CD4-positive, alpha-beta T cell treated with Interleukin-12 subunit alpha and Interleukin-12 subunit beta, for 1 hour (primary cell): ENCODE results near the gene ZMIZ1.

Source experiments
- DNase-seq: peaks from one replicate; pipeline ENCODE4 v3.0.0-alpha.2; 2020

The ZMIZ1 gene

DNA sequence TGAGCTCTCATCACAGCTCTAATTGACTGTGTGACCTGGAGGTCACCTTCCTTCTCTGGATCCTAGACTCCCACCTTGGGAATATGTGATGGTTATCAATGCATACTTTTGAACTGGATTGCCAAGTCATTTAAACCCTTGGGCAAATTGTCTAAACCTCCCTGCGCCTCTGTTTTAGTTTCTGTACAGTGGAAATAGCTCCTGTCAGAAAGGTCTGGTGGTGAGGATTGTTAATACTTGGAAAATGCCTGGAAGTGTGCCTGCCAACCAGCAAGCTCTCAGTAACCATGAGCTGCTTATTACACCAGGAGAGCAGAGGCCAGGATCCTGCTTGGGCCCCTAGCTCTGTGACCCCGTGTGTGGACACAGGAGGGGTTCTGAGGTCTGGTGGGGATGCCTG lies 169.8 kb downstream of the ZMIZ1 start:
- DNase-seq, result no peak

DNA sequence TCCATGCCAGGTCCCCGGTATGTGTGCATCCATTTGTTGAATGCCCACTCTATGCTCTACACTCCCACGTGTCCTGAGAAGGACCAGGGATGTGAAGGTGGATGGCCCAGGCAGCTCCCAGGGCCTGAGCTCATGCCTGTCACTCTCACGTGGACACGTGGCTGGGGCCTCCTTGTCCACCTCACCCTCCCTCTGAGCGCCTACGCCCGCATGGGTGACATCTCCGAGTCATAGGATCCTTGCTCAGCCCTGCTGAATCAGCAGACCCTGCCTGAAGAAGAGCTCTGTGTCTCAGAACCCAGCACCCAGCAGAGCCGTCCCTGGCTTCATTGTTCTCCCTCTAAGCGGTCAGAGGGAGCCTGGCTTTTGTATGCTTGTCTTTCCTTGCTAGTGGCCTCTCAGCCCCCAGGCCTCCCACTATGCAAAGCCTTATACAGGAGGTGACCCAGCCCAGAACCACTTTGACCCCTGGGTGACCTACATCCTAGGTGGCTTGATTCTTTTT lies 170.6 kb downstream of the ZMIZ1 start:
- DNase-seq, result no peak

DNA sequence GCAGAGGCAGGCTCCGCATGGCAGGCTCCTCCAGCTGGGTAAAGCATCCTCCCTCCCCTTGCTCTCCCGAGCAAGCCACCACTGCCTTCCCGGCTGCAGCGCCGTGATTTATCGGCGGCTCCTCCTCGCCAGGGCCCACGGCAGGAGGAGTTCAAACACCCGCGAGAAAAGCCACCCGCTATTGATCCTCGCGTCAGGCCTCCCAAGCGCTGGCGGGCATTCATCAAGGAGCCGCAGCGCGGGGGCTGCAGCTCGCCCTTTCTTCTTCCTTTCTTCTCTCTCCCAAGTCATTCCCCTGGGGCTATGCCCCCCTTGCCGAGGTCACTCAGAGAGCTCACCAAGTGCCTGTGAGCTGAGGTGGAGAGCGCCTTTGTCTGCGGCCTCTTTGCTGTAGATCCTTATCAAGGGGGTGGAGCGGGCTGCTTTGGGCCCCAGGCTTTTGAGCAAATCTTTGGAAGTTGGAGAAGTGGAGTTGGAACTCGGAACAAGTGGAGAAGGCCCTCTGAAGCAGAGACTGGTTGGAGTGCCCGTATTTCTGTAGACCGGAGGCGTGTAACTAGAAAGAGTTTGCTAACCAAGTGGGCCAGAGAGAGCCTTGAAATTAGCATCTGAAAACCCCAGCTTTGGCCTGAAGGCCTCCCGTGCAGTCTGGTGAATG lies 171.3 kb downstream of the ZMIZ1 start:
- DNase-seq, result no peak

DNA sequence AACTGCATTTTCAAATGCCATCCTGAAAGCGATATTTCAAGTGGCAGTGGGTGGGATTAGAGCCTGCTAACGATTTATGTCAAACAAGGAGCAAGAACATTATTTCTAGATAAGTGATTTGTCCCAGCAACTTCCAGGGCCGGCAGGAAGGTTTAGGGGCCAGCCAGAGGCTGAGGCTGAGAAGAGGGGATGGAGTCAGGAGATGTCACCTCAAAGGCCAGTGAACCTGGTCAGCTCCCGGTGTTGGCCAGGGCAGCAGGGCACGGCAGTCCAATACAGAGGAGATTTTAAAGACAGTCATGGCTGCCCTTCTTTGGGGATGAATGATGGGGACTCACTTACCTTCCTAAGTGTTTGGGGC lies 172.8 kb downstream of the ZMIZ1 start:
- no peak for DNase-seq

DNA sequence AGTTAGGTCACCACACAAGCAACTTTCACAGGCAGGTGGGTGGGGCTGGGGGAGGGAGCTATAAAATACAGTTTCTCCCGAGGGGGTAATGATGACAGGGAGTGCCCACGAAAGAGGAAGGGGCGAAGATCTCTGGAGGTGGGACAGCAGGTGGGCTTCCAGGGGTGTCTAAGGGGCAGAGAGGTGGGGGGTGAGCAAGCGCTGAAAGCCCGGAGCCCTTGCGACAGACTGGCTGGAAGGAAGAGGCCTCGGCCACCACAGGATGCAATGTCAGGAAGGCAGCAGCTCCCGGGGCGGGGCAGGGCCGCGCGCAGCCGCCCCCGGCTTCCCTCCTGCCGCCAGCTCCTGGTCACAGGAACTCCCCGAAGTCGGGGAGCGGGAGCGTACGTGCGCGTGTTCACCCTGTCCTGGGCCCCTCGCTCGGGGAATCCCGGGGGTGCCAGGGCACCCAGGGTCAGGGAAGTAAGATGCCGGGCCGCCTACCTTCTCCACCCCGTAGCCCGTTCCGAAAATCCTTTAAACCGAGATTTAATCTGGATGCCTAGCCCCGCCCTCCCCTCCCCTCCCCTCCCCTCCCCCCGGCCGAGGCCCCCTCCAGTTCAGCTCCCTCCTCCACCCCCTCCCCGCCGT lies 173.3 kb downstream of the ZMIZ1 start:
- DNase-seq, result peak; percentile 43

DNA sequence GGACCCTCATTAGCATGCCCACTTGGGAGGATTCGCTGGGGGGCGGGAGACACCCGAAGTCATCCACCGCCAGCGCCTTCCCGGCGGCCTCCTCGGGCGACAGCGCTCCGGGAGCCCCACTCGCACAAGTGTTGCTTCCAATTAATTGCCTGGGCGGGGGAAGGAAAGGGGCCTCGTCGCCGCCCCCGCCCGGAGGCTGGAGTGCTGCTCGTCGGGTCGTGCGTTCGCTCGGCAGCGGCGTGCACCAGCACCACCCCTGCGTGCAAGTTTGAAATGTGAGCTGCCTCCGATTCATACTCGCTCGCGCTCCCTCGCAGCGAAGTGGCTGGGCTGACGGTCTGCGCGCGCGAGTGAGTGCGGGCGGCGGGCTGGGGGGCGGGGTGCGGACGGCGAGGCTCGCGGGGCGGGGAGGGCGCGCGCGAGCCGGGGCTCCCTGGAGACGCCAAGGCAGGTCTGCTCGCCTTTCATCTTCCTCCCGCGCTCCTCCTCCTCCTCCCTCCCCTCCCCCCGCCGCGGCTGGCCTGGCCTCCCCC lies 173.9 kb downstream of the ZMIZ1 start:
- DNase-seq, result peak; percentile 45

DNA sequence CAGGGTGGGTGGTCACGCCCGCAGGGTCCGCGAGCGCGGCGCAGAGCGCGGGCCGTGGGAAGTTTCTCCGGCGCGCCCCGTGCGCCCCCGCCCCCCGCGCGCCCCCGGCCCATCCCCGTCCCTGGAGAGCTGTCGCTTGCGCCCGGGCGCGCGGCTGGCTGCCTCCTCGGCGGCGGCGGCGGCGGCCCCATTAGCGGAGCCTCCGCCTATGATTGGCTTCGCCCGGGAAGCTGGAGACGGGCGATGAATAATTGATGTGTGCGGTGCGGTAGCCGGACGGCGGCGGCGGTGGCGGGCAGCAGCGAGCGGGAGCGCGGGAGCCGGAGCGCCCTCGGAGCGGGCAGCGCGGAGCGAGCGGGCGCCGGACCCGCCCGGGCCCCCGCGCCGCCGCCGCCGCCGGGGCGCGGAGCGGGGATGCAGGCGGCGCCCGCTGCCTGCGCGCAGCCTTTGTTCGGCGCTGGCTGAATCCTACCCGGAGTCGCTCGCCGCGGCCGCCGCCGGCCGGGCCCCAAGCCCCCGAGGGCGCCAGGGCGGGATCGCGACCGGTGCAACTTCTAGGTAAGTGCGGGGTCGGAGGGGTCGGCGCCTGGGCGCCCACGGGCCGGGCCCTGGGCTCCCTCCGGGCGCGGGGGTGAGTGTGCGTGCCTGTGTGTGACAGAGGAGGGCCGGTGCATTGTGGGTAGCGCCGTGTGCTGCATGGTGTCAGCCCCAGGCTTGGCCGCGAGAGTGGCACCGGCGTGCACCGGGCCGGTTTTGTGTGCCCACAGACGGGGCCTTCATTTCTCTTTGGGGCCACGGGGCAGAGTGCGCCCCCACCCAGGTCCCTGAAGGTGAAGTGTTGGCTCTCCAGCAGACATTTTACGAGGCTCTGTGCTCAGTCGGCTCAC lies 174.7 kb downstream of the ZMIZ1 start:
- DNase-seq, result peak; percentile 58

DNA sequence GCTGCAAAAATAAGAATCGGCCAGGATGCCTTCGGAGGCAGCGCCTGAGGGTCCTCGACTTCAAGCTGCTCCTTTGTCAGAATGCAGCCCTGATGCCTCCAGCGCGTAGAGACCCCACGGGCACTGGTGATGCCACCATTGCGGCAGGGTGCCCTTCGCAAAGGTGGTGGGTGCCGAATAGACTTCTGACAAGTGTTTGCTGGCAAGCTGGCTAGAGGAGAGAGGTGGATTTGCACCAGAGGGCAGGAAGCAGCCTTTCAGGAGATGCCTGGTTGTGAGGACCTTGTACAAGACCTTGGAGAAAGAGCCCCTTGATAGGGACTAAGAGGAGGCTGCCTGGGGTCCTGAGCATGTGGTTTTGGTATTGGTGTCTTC lies 175.3 kb downstream of the ZMIZ1 start:
- no peak for DNase-seq

DNA sequence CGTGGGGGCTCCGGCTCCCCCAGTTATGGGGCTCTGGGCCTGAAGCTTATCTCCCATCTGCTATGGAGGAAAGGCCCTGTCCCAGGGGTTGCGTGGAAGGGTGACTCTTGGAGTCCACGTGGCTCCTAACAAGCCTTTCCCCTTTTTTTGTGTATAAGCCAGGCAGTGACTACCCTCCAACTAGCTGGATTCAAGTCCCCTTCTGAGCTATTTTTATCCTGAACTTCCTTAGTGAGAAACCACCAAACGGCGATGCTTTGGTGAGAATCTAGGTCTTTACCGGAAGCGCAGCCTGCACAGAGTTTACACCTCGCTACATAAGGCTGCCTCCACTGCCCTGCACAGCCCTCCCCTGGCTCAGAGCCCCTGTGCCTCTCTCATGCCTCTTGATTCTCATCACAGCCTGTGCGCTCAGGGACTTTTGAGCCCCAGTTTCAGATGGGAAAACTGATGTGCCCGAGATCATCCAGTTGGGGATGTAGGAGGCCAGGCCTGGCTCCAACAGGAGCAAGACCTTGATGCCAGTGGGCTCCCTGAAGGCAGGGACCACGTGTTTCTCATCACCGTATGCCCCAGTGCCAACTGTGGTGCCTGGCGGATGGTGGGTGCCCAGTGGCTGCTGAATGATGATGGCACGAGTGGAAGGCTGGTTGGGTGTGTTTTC lies 176.2 kb downstream of the ZMIZ1 start:
- peak; percentile 36 for DNase-seq

DNA sequence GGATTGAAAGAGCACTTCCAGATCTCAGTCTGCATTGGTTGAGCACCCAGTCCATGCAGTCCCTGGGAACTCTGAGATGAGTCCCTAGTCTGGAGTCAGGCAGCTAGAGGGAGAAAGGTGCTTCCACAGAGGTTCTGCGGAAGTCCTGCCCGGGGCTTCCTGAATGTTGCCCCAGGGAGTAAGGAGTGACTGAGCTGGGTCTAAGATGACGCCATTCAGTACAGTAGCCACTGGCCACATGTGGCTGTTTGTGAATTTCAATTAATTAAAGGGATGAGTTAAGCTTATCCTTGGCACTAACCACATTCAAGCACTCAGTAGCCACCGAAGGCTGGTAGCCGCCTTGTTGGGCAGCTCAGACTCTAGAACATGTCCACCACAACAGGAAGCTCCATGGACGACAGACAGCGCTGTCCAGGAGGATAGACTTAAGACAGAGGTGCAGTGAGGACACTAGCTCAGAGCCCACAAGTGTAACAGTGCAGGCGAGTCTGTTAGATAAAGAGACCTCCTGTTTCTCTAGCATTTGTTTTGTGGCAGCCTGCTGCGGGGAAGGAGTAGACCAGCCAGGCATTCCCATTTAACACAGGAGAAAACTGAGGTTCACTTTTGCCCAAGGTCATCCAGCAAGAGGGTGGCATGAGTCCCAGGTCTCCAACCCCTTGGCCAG lies 176.9 kb downstream of the ZMIZ1 start:
- DNase-seq, result no peak

DNA sequence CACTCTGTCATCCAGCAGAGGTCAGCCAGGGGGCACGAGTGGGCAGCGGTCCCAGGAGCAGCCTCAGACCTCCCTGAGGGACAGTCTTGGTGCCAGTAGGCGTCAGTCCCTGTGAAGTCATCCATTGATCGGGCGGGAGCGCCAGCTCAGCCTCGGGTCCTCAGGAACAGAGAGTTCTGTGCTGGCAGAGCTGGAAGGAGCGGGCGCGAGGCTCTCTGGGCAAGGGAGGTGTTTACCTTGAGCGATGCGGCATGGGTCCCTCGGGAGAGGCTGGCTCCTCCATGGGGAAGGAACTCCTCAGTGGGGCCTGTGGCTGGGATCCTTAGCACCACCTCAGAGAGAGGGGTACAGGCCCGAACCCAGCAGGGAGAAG lies 177.4 kb downstream of the ZMIZ1 start:
- DNase-seq, result no peak

DNA sequence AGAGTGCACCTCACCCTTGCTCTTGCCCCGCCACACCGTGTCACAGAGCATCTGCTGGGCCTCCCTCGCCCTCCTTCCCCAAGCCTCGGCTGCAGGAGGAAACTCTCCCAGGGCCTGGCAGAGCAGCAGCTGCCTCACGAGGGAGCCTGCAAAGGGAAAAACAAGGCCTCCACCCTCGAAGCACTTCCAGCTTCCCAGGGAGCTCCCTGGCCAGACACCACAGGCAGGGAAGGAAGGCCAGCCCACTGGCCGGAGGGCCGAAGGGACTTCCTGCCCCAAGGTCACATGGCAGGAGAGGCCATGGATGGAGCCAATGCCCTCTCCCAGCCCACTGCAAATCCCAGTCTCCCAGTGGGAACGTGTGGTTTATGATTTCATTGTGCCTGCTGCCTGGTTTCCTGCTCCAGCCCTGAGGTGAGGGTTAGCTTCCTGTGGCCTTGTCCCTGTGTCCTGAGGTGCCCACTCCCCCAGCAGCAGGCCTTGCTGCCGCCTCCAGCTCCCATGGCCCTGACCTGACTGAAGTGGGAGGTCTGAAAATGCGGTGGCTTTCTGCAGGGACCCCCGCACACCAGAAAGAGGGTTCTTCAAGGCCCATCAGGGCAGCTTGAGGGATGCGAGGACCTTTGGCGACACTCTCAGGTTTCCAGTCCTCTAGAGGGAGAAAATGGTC lies 178.0 kb downstream of the ZMIZ1 start:
- no peak for DNase-seq

DNA sequence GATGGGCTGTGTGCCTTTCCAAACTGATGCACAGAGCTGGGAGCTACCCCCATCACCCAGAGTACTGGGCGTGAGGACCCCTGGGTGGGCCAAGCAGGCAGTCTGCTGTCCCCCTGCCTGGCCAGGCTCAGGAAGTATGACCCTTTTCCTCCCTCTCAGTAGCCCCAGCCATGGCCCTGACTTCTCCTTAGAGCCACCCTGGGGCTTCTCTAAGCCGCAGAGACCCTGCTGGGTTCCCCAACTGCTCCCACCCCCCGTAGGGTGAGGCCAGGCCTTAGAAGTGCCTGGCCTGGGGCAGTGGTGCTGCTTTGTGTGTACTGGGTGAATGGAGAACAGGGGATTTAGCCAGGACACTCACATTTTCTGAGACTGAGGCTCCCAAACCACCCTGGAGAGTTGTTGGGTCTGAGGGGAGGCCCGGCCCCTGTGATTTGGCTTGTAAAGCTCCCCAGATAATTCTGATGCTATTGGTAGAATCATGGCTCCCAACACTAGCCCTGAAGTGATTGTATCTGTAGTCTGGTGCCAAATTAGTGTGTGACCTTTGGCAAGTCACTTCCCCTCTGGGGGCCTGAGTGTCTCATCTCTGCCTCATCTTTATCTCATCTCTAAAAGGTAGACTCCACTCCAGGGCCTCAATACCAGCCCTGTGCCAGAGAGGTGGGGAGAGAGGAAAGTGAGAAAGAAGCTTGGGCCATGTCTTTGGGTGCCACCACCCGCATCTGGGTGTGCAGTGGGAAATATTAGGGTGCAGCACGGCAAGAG lies 178.8 kb downstream of the ZMIZ1 start:
- DNase-seq, result no peak

DNA sequence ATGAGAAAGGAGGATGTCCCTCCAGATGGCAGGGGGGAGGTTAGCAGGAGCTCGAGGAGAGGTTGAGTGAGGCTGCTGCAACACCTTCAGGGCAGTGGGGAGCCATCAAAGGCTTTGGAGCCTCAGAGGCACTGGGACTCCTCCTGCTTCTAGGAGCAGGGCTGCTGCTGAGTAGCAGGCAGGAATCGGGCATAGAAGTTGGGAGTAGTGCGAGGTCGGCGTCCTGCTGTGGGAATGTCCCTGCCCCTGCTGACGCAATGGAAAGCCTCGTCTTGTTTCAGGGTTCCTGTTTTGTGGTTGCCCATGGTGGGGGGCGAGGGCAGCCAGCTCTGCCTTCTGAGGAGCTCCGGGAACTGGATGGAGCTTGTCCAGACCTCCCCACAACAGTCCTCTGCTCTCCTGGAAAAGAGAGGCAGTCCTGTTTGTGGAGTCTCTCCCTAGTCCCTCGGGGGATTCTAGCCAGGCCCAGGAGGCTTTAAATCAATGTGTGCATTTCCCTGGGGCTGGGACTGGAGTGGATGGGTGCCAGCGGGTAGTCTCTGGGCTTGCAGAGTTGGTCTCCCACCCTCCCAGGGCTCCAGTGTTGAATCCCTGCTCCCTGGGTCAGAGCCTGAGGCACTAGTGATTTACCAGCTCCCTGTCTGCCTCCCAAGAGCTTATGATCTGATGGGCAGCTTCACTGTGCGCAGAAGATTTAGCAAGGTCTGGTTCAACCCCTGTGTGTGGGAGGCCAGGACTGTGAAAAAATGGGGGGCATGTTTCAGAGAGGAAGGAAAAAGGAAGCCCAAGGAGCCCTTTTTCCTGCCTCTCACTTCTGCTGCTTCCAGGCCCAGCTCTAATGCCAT lies 179.8 kb downstream of the ZMIZ1 start:
- peak; percentile 25 for DNase-seq

DNA sequence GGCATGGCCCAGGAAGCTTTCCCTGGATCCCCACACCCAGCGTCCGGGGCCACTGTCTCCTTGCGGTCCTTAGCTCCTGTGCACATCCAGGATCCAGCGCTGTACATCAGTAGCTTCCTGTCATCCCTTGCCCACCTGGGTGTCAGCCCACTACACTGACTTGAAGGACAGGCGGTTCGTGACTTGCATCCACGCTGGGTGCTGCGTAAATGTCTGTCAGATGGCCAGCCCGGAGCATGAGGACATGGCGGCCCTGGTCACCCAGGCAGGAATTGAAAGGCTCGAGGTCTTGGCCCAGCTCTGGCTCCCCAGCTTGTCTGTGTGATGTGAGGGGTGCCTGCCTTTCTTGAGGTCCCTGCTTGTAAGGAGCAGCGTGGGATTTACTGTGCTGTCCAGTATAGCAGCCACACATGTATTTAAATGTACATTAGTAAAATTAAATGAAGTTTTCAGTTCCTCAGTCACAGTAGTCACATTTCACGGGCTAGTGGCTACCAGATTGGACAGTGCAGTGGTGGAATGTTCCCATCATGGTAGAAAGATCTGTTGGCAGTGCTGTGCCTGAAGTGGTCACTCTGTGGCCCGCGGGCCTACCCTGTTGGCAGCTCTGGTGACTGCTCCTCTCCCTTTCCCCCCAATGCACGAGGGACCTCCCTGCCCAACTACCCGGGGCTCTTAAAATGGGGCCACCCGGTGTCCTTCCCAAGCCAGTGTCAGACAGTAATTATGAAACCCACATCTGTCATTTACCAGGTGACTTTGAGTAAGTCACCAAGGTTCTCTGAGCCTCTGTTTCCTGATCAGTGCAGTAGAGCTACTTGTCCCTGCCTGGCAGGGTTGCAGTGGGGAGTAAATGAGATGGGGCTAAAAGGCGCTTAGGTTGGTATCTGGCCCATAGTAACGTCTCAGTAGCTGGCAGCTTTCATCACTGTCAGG lies 180.7 kb downstream of the ZMIZ1 start:
- DNase-seq, result no peak

DNA sequence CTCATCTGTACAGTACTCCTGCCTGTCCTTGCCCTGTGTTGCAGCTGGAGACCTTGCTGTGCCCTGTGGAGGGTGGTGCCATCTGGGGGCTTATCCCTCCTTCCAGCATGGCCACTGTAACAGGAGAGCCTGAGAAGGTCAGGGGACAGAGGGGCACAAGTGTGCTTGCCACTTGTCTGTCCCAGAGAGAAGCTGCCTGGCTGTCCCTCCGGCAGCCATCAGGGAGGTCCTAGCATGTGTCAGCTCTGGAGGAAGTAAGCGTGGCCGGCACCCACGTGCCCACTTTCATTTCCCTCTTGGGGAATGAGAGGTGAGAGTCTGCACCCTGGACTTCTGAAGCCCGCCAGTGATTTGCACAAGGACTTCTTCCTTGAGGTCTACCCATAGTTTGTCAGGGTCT lies 181.5 kb downstream of the ZMIZ1 start:
- DNase-seq, result no peak

DNA sequence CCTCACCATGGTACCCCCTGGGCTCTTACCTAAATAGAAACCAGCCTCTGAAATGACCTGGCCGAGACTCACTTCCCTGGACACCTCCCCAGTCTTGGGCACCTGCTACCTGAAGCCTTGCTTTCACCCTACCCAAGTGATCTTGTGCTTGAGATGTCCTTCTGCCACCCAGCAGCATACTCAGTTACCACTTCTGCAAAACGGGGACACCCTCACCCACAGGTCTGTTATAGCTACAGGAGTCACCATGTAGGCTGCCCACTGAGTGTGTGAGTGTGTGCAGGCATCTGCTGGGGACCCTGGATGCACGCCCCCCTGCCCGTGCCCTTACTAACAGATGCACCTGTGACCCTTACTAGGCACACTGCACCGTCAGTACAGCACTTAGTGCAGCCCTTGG lies 183.7 kb downstream of the ZMIZ1 start:
- no peak for DNase-seq

DNA sequence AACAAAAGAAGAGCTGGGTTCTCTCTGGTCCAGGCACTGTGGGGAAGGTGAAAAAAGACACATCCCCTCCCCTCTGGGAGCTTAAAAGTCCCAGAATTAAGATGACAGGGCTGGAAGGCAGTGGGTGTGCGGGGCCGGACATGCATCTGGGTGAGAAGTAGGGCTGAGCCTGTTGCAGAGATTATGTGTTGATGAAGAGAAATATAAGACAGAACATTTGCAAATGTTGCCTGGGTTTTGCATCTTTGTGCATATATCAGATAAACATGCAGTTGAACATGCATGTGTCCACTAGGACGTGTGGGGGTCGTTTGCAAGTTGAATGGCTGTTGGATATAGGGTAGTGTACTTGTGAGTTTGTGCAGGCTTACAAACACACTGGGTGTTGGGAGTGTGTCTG lies 184.2 kb downstream of the ZMIZ1 start:
- DNase-seq, result no peak

DNA sequence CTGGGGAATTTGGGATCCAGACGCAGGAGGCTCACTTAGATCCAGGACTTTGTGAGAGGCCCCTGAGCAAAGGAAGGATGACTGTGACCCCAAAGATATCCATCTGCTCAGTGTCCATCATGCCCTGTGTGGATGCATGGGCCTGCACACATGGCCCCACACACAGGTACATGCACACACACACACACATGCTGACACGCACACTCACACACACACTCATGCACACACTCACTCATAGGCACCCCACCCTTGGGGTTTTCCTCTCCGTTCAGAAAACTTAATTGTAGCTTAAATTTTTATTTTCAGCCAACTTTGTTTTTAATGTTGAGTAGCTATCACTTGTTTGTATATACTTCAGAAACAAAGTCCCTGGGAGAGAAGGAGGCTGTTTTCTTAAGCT lies 184.9 kb downstream of the ZMIZ1 start:
- DNase-seq, result no peak
